ENCODE results near the gene CLSTN1.

- TF ChIP-seq, protein P1, sequence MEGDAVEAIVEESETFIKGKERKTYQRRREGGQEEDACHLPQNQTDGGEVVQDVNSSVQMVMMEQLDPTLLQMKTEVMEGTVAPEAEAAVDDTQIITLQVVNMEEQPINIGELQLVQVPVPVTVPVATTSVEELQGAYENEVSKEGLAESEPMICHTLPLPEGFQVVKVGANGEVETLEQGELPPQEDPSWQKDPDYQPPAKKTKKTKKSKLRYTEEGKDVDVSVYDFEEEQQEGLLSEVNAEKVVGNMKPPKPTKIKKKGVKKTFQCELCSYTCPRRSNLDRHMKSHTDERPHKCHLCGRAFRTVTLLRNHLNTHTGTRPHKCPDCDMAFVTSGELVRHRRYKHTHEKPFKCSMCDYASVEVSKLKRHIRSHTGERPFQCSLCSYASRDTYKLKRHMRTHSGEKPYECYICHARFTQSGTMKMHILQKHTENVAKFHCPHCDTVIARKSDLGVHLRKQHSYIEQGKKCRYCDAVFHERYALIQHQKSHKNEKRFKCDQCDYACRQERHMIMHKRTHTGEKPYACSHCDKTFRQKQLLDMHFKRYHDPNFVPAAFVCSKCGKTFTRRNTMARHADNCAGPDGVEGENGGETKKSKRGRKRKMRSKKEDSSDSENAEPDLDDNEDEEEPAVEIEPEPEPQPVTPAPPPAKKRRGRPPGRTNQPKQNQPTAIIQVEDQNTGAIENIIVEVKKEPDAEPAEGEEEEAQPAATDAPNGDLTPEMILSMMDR (IDR thresholded peaks at IDR 0.05), result no peak
- TF ChIP-seq USF2 (IDR thresholded peaks at IDR 0.05; ENCODE audit: borderline replicate concordance, low read depth, low read length) (no peak), EP300 (IDR thresholded peaks at IDR 0.05; ENCODE audit: borderline replicate concordance in 1 of 2, low read depth in 1 of 2, low read length in 1 of 2) (no peak), POLR2AphosphoS5 (IDR thresholded peaks at IDR 0.05; ENCODE audit: low read depth, low read length) (no peak), NRF1 (IDR thresholded peaks at IDR 0.05; ENCODE audit: low read depth, low read length) (no peak), REST (IDR thresholded peaks at IDR 0.05; ENCODE audit: low read depth, low read length) (no peak), RAD21 (IDR thresholded peaks at IDR 0.05; ENCODE audit: low read length) (no peak), TAF1 (IDR thresholded peaks at IDR 0.05; ENCODE audit: borderline replicate concordance, low read depth, low read length) (no peak), FOXM1 (IDR thresholded peaks at IDR 0.05; ENCODE audit: low read depth) (no peak), RCOR1 (IDR thresholded peaks at IDR 0.05; ENCODE audit: low read length) (no peak), EZH2phosphoT487 (IDR thresholded peaks at IDR 0.05; ENCODE audit: borderline replicate concordance, low read depth) (no peak)
- TF ChIP-seq, protein P2, sequence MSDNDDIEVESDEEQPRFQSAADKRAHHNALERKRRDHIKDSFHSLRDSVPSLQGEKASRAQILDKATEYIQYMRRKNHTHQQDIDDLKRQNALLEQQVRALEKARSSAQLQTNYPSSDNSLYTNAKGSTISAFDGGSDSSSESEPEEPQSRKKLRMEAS (IDR thresholded peaks at IDR 0.05; ENCODE audit: low read depth), result no peak
Measured at GRCh38 chr1:9785406-9785805, 38.4 kb downstream of the CLSTN1 start.

All from SK-N-SH (cell line).